ENCODE results near the gene ZNF99. TPM values are rescaled to one million over a fixed set of nuclear protein-coding genes. Genes with fewer than 3 reads are reported as not detected.
"Not testable (repeated sequence)": the region's sequence is repeated elsewhere in the genome, so short reads cannot be mapped to it uniquely, and the experiment has no call there.

ZNF99 gene
- total and polyA plus RNA-seq, 2 donors from 2014 or later, result 0.13 to 0.25 TPM

DNA sequence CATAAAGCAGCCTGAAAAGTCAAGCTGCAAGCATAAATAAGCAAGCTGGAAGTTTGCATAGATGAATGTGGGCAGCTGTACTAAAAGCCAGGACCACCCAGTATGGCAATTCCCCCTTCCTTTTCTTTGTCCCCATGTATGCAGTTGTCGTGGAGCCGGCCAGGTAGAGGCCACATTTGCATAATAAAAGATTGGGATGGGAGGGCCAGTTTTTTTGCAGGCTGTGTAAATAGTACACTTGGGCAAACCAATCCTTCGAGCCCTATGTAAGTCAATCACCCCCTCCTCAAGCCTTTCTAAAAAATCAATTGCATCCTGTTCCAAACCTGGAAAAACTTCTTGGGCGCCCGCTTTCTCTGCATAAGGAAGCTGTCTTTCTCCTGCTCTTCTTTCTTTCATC lies 13.1 kb upstream of the ZNF99 start:
- TF ChIP-seq, protein P1, sequence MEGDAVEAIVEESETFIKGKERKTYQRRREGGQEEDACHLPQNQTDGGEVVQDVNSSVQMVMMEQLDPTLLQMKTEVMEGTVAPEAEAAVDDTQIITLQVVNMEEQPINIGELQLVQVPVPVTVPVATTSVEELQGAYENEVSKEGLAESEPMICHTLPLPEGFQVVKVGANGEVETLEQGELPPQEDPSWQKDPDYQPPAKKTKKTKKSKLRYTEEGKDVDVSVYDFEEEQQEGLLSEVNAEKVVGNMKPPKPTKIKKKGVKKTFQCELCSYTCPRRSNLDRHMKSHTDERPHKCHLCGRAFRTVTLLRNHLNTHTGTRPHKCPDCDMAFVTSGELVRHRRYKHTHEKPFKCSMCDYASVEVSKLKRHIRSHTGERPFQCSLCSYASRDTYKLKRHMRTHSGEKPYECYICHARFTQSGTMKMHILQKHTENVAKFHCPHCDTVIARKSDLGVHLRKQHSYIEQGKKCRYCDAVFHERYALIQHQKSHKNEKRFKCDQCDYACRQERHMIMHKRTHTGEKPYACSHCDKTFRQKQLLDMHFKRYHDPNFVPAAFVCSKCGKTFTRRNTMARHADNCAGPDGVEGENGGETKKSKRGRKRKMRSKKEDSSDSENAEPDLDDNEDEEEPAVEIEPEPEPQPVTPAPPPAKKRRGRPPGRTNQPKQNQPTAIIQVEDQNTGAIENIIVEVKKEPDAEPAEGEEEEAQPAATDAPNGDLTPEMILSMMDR (IDR thresholded peaks at IDR 0.05; ENCODE audit: borderline replicate concordance, extremely low read depth, insufficient read depth), result no peak
- Histone ChIP-seq H3K9ac (ENCODE audit: low read length in 3 of 3) (no peak overlapping the region), H3K9me3 (ENCODE audit: control insufficient read depth in 2 of 3, insufficient read depth in 1 of 3, low read length in 3 of 3) (peaks cover 0 to 2% (median 0%) of the 10 kb centered on the region in 3 donors), H3K36me3 (ENCODE audit: control insufficient read depth in 2 of 3, insufficient read depth in 3 of 3, low read length in 3 of 3) (no peaks in the 10 kb centered on the region), H3K4me1 (ENCODE audit: control insufficient read depth in 2 of 3, insufficient read depth in 2 of 3, low read depth in 1 of 3, low read length in 3 of 3) (no peaks in the 10 kb centered on the region), H3K4me3 (ENCODE audit: low read length in 3 of 3) (no peak overlapping the region), H3K27ac (ENCODE audit: low read depth in 2 of 2, low read length in 2 of 2) (no peak overlapping the region), H3K27me3 (ENCODE audit: control insufficient read depth, insufficient read depth, low read length) (no peaks in the 10 kb centered on the region)
- FAIRE-seq, result no peak
- DNase-seq, result no peak
- intact Hi-C loops (cut with DNase I), result no loop called here

DNA sequence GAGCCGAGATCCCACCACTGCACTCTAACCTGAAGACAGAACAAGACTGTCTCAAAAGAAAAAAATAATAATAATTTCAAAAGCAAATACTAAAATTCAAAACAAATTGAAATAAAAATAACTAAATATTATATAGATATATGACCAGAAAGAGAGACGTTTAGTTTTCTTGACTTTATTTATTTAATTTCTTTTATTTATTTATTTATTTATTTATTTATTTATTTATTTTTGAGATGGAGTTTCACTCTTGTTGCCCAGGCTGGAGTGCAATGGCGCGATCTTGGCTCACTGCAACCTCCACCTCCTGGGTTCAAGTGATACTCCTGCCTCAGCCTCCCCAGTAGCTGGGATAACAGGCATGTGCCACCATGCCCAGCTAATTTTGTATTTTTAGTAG lies 8.9 kb upstream of the ZNF99 start:
- H3K9me3 ChIP-seq (ENCODE audit: control insufficient read depth in 2 of 3, insufficient read depth in 1 of 3, low read length in 3 of 3); H3K4me3 ChIP-seq (ENCODE audit: low read length in 3 of 3); intact Hi-C loops (cut with DNase I): not testable (repeated sequence)

DNA sequence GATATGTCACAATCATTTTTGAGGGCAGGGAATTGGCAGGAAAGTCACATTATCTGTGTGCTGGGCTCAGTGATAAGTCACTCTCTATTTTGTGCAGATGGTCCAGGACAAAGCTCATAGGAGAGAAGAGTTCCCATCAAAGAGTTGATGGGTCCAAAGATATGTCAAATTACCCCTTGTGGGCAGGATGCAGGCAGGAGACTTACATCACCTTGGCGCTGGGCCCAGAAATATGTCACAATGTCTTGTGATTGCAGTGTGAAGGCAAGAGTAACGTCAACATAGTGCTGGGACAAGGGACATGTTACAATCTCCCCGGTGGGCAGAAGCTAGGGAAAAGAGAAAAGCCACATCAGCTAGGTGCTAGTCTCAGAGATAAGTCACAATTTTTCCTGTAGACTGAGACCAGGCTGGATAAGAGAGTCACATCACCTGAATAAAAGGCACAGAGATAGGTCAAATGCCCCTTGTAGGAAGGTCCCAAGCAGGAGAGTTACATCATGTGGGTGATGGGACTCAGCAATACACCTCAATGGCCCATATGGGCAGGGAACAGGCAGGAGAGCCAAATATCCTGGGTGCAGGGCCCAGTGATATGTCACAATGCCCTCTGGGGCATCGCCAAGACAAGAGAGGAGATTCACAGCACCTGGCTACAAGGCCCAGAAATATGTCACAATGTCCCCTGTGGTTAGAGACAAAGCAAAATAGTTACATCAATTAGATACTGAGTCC lies 47.9 kb downstream of the ZNF99 start:
- no peak overlapping the region for H3K4me3 ChIP-seq (ENCODE audit: low read length in 3 of 3)
- no peak overlapping the region for H3K9ac ChIP-seq (ENCODE audit: low read length in 3 of 3)
- H3K27me3 ChIP-seq (ENCODE audit: control insufficient read depth, insufficient read depth, low read length), result no peaks in the 10 kb centered on the region
- no peak for DNase-seq
- TF ChIP-seq, protein P1 (IDR thresholded peaks at IDR 0.05; ENCODE audit: borderline replicate concordance, extremely low read depth, insufficient read depth), result no peak
- H3K4me1 ChIP-seq (ENCODE audit: control insufficient read depth in 2 of 3, insufficient read depth in 2 of 3, low read depth in 1 of 3, low read length in 3 of 3), result no peaks in the 10 kb centered on the region
- no peaks in the 10 kb centered on the region for H3K36me3 ChIP-seq (ENCODE audit: control insufficient read depth in 2 of 3, insufficient read depth in 3 of 3, low read length in 3 of 3)
- H3K27ac ChIP-seq (ENCODE audit: low read depth in 2 of 2, low read length in 2 of 2), result no peak overlapping the region
- intact Hi-C loops (cut with DNase I), result no loop called here
- no peak for FAIRE-seq
- H3K9me3 ChIP-seq (ENCODE audit: control insufficient read depth in 2 of 3, insufficient read depth in 1 of 3, low read length in 3 of 3), result peaks cover 0 to 31% (median 0%) of the 10 kb centered on the region in 3 donors

More for the DNA sequence above, 8.9 kb upstream of the ZNF99 start:
- FAIRE-seq; DNase-seq; H3K36me3 ChIP-seq (ENCODE audit: control insufficient read depth in 2 of 3, insufficient read depth in 3 of 3, low read length in 3 of 3); H3K9ac ChIP-seq (ENCODE audit: low read length in 3 of 3); H3K4me1 ChIP-seq (ENCODE audit: control insufficient read depth in 2 of 3, insufficient read depth in 2 of 3, low read depth in 1 of 3, low read length in 3 of 3); H3K27ac ChIP-seq (ENCODE audit: low read depth in 2 of 2, low read length in 2 of 2); H3K27me3 ChIP-seq (ENCODE audit: control insufficient read depth, insufficient read depth, low read length): not testable (repeated sequence)

DNA sequence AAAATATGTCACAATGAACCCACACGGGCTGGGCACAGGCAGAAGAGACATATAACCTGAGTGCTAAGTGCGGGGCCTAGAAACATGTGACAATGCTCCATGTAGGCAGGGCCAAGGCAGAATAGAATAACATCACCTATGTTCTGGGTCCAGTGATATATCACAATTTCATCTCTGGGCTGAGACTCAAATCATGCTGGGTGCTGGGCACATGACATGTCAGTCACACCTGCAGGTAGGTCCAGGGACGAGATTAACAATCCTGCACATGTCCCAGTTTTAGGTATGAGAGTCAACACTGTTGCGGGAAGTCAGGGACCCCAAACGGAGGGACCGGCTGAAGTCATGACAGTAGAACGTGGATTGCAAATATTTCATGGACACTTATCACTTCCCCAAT lies 50.3 kb downstream of the ZNF99 start:
- no peak overlapping the region for H3K9ac ChIP-seq (ENCODE audit: low read length in 3 of 3)
- no peak for FAIRE-seq
- no peaks in the 10 kb centered on the region for H3K27me3 ChIP-seq (ENCODE audit: control insufficient read depth, insufficient read depth, low read length)
- H3K4me1 ChIP-seq (ENCODE audit: control insufficient read depth in 2 of 3, insufficient read depth in 2 of 3, low read depth in 1 of 3, low read length in 3 of 3), result no peaks in the 10 kb centered on the region
- peaks cover 0 to 27% (median 0%) of the 10 kb centered on the region in 3 donors for H3K9me3 ChIP-seq (ENCODE audit: control insufficient read depth in 2 of 3, insufficient read depth in 1 of 3, low read length in 3 of 3)
- no peak for DNase-seq
- TF ChIP-seq, protein P1 (IDR thresholded peaks at IDR 0.05; ENCODE audit: borderline replicate concordance, extremely low read depth, insufficient read depth), result no peak
- intact Hi-C loops (cut with DNase I), result no loop called here
- no peak overlapping the region for H3K4me3 ChIP-seq (ENCODE audit: low read length in 3 of 3)
- no peak overlapping the region for H3K27ac ChIP-seq (ENCODE audit: low read depth in 2 of 2, low read length in 2 of 2)
- no peaks in the 10 kb centered on the region for H3K36me3 ChIP-seq (ENCODE audit: control insufficient read depth in 2 of 3, insufficient read depth in 3 of 3, low read length in 3 of 3)

DNA sequence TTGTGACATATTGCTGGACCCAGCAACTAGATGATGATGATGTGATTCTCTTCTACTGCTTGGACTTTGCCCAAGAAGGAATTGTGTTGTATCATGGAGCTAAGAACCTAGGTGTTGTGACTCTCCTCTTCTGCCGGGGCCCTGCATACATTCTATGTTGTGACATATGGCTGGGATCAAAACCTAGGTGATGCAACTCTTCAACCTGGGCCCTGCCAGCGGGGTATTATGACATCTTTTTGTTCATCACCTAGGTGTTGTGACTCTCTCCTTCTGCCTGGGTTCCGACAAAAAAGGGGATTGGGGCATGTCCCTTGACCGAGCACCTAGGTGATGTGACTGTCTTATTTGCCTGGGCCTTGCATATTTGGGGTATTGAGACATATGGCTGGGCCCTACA lies 55.7 kb downstream of the ZNF99 start:
- FAIRE-seq; intact Hi-C loops (cut with DNase I); H3K27me3 ChIP-seq (ENCODE audit: control insufficient read depth, insufficient read depth, low read length); H3K36me3 ChIP-seq (ENCODE audit: control insufficient read depth in 2 of 3, insufficient read depth in 3 of 3, low read length in 3 of 3); H3K9ac ChIP-seq (ENCODE audit: low read length in 3 of 3); H3K27ac ChIP-seq (ENCODE audit: low read depth in 2 of 2, low read length in 2 of 2); DNase-seq; H3K9me3 ChIP-seq (ENCODE audit: control insufficient read depth in 2 of 3, insufficient read depth in 1 of 3, low read length in 3 of 3); H3K4me3 ChIP-seq (ENCODE audit: low read length in 3 of 3); H3K4me1 ChIP-seq (ENCODE audit: control insufficient read depth in 2 of 3, insufficient read depth in 2 of 3, low read depth in 1 of 3, low read length in 3 of 3): not testable (repeated sequence)

DNA sequence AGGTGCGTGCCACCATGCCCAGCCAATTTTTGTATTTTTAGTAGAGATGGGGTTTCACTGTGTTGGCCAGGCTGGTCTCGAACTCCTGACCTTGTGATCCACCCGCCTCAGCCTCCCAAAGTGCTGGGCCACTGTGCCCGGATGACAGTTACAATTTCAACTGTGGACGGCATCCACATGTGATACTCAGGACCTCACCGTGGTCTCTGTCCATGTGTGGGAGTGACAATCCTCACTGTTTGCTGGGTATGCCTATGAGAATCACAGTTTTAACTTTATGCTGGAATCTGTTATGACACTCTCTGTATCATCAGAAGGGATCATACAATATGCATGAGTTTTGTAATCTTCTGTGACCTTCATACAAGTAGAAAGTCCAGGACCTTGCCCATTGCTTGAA lies 62.4 kb downstream of the ZNF99 start:
- H3K27ac ChIP-seq (ENCODE audit: low read depth in 2 of 2, low read length in 2 of 2); H3K9ac ChIP-seq (ENCODE audit: low read length in 3 of 3); intact Hi-C loops (cut with DNase I); DNase-seq; H3K4me1 ChIP-seq (ENCODE audit: control insufficient read depth in 2 of 3, insufficient read depth in 2 of 3, low read depth in 1 of 3, low read length in 3 of 3); H3K27me3 ChIP-seq (ENCODE audit: control insufficient read depth, insufficient read depth, low read length); FAIRE-seq; H3K9me3 ChIP-seq (ENCODE audit: control insufficient read depth in 2 of 3, insufficient read depth in 1 of 3, low read length in 3 of 3); H3K36me3 ChIP-seq (ENCODE audit: control insufficient read depth in 2 of 3, insufficient read depth in 3 of 3, low read length in 3 of 3); H3K4me3 ChIP-seq (ENCODE audit: low read length in 3 of 3): not testable (repeated sequence)
